ENCODE data around the gene TCF23.

- TF ChIP-seq EP300 (IDR thresholded peaks at IDR 0.05; ENCODE audit: borderline replicate concordance) (no peak), YY1 (IDR thresholded peaks at IDR 0.05; ENCODE audit: low read depth) (no peak), MAX (IDR thresholded peaks at IDR 0.05) (no peak), TAF1 (IDR thresholded peaks at IDR 0.05; ENCODE audit: low read depth) (no peak), USF1 (IDR thresholded peaks at IDR 0.05) (no peak), EGR1 (IDR thresholded peaks at IDR 0.05) (no peak), FOXM1 (IDR thresholded peaks at IDR 0.05; ENCODE audit: borderline replicate concordance, low read depth) (no peak), RAD21 (IDR thresholded peaks at IDR 0.05; ENCODE audit: low read depth) (no peak), TCF12 (IDR thresholded peaks at IDR 0.05; ENCODE audit: low read depth) (no peak), NFIC (IDR thresholded peaks at IDR 0.05) (no peak), ZBTB7A (IDR thresholded peaks at IDR 0.05; ENCODE audit: low read depth) (no peak), TEAD4 (IDR thresholded peaks at IDR 0.05) (no peak), CREB1 (IDR thresholded peaks at IDR 0.05; ENCODE audit: low read depth) (no peak)
Observed at GRCh38 chr2:27115519-27115918, 33.3 kb upstream of the TCF23 start.

Data from Ishikawa (cell line).